Spleen (tissue), 11 donors: ENCODE results near the gene FLAD1. TPM values are rescaled to one million over a fixed set of nuclear protein-coding genes. Genes with fewer than 3 reads are reported as not detected.

Experiments used
- DNase-seq: peaks from one replicate; pipeline ENCODE4 v3.0.0-alpha.2; 2020
- H3K27ac ChIP-seq, 8 donors: fragments of 200-600 bp; sonication (generic) in 7 of 8; 1 replicate in 4 of 8; 2 replicates in 4 of 8; pipeline versions ENCODE4 v1.5.0 to v1.8.0; 2016 to 2021; ENCODE audit warnings: inconsistent platforms in 4 of 8, mild to moderate bottlenecking in 4 of 8, moderate library complexity in 1 of 8
- H3K27me3 ChIP-seq, 7 donors: fragments of 200-600 bp; sonication (generic) in 6 of 7; replicated peaks in 1 of 7; 1 replicate in 4 of 7; 2 replicates in 3 of 7; pipeline versions ENCODE4 v1.5.0 to v1.8.0; 2016 to 2021; ENCODE audit warnings: inconsistent platforms in 3 of 7, mild to moderate bottlenecking in 1 of 7
- H3K36me3 ChIP-seq, 6 donors: fragments of 200-600 bp; sonication (generic) in 5 of 6; 1 replicate in 4 of 6; 2 replicates in 2 of 6; pipeline versions ENCODE4 v1.5.0 to v1.8.0; 2016 to 2021; ENCODE audit warnings: inconsistent platforms in 2 of 6
- H3K4me1 ChIP-seq, 6 donors: fragments of 200-600 bp; sonication (generic) in 5 of 6; 1 replicate in 3 of 6; 2 replicates in 3 of 6; pipeline versions ENCODE4 v1.5.0 to v1.8.0; 2016 to 2021; ENCODE audit warnings: inconsistent platforms in 3 of 6
- H3K4me3 ChIP-seq, 8 donors: fragments of 200-600 bp; sonication (generic) in 7 of 8; 1 replicate in 4 of 8; 2 replicates in 4 of 8; pipeline versions ENCODE4 v1.5.0 to v1.8.0; 2016 to 2021; ENCODE audit warnings: inconsistent platforms in 4 of 8, mild to moderate bottlenecking in 4 of 8, moderate library complexity in 2 of 8
- H3K9me3 ChIP-seq, 8 donors: fragments of 200-600 bp; sonication (generic) in 7 of 8; 1 replicate in 4 of 8; 2 replicates in 4 of 8; pipeline versions ENCODE4 v1.5.0 to v1.8.0; 2016 to 2021; ENCODE audit warnings: inconsistent platforms in 4 of 8
- CTCF ChIP-seq, 11 experiments: fragments of 200-600 bp in 7 of 11; fragments of 450-650 bp in 4 of 11; sonication (generic) in 4 of 11; IDR thresholded peaks in 8 of 11; conservative IDR thresholded peaks in 3 of 11; 1 replicate in 7 of 11; 2 replicates in 4 of 11; pipeline versions ENCODE4 v1.4.0 to v1.8.0; 2016 to 2021; ENCODE audit warnings: antibody characterized with exemption in 11 of 11, inconsistent platforms in 4 of 11, mild to moderate bottlenecking in 1 of 11
- POLR2A ChIP-seq, 3 donors: fragments of 450-650 bp; IDR thresholded peaks; one replicate each; pipeline ENCODE4 v1.5.1; 2017; ENCODE audit warnings: antibody characterized with exemption in 3 of 3, mild to moderate bottlenecking in 1 of 3
- POLR2AphosphoS5 ChIP-seq, 3 donors: sonication (generic); formaldehyde crosslinking; IDR thresholded peaks; one replicate each; pipeline ENCODE4 v1.5.1; 2017; ENCODE audit warnings: antibody characterized with exemption in 3 of 3
- WGBS, 5 donors: extraction: QIAGEN DNeasy Blood & Tissue Kit in 3 of 5; methylation state at CpG; one replicate each; pipeline versions ENCODE4 v1.1.5 to v1.1.7; 2013 to 2018; 5-methylcytosine and 5-hydroxymethylcytosine counted together
- intact Hi-C: fragments of 100-400 bp; cut with DNase I; formaldehyde crosslinking; loops from one replicate; pipeline ENCODE4 v1.15.0; 2023; ENCODE audit warnings: low total_unique reads
- polyA plus RNA-seq, 3 donors: library from polyadenylated mRNA; stranded (reverse); fragments of 200-250 nt; gene quantifications; one replicate each; pipeline ENCODE4 v1.2.1, GENCODE V29; 2013
- total RNA-seq, 7 donors: library from RNA; depleted of rRNA in 3 of 7; stranded (reverse); fragments of >200 nt in 3 of 7; fragmentation: NEBNext Ultra II Directional in 4 of 7; extraction: Animal tissue kit (Norgen Biotek cat#: 25700) in 4 of 7; gene quantifications; one replicate each; pipeline versions ENCODE4 v1.1.0 to v1.2.1, GENCODE V29; 2016 to 2021
- donor health status: healthy with polysubstance abuse.
- donor health status: DM: no; HTN: no; CAD: no; lungs with moderate emphysema.
- donor health status: DM: no; HTN: no; CAD: no.
- donor health status: Bipolar disorder and iron deficiency.
- donor health status: healthy.
- donor health status: DM: no; HTN: no; CAD: no.
- donor health status: DM: yes; HTN: yes; CAD: no.

The FLAD1 gene
- total and polyA plus RNA-seq, 10 donors: 27.1 to 43.4 (median 31.6) TPM

- Histone ChIP-seq H3K36me3 (peaks cover 0 to 36% (median 28%) of the 10 kb centered on the region in 6 donors), H3K27ac (peak overlapping the region in 3 of 8 donors; percentile 12 to 21 (median 13)), H3K4me1 (peaks cover 41 to 93% (median 71%) of the 10 kb centered on the region in 6 donors), H3K27me3 (no peaks in the 10 kb centered on the region), H3K9me3 (no peaks in the 10 kb centered on the region), H3K4me3 (no peak overlapping the region)
- intact Hi-C loops: no loop called here
- WGBS, 5 donors: 89 to 98% (median 92%) methylated on average over 12 to 16 of the region's 16 CpGs
- no peak for TF ChIP-seq POLR2A (IDR thresholded peaks at IDR 0.05)
- peak in 1 of 3 donors; percentile 31 for TF ChIP-seq POLR2AphosphoS5 (IDR thresholded peaks at IDR 0.05)
- TF ChIP-seq CTCF (IDR thresholded peaks at IDR 0.05 in 8 of 11, conservative IDR thresholded peaks at IDR 0.05 in 3 of 11): no peak
- peak; percentile 75 for DNase-seq
These were observed 24.3 kb upstream of the FLAD1 start for GRCh38 chr1:154958681-154959425.

- no peak for TF ChIP-seq POLR2AphosphoS5 (IDR thresholded peaks at IDR 0.05)
- no peak for TF ChIP-seq POLR2A (IDR thresholded peaks at IDR 0.05)
- TF ChIP-seq CTCF (IDR thresholded peaks at IDR 0.05 in 8 of 11, conservative IDR thresholded peaks at IDR 0.05 in 3 of 11): no peak
- peak; percentile 77 for DNase-seq
- peak overlapping the region in 3 of 8 donors; percentile 13 to 99 (median 21) for H3K27ac ChIP-seq
- 88 to 98% (median 94%) methylated on average over 7 of the region's 7 CpGs for WGBS, 5 donors
- H3K27me3 ChIP-seq: no peaks in the 10 kb centered on the region
- H3K36me3 ChIP-seq: peaks cover 0 to 42% (median 34%) of the 10 kb centered on the region in 6 donors
- intact Hi-C loops: no loop called here
- H3K4me1 ChIP-seq: peaks cover 36 to 93% (median 66%) of the 10 kb centered on the region in 6 donors
- H3K4me3 ChIP-seq: peak overlapping the region in 1 of 8 donors; percentile 9
- no peaks in the 10 kb centered on the region for H3K9me3 ChIP-seq
These were observed 23.7 kb upstream of the FLAD1 start for GRCh38 chr1:154959426-154959780.

- Histone ChIP-seq H3K27me3 (no peaks in the 10 kb centered on the region), H3K36me3 (peaks cover 0 to 53% (median 45%) of the 10 kb centered on the region in 6 donors), H3K4me1 (peaks cover 29 to 93% (median 60%) of the 10 kb centered on the region in 6 donors), H3K27ac (peak overlapping the region; percentile 85 to 99 (median 98)), H3K9me3 (no peaks in the 10 kb centered on the region), H3K4me3 (peak overlapping the region; percentile 80 to 97 (median 88))
- 8 to 27% (median 14%) methylated on average over 10 of the region's 10 CpGs for WGBS, 5 donors
- peak; percentile 51 for DNase-seq
- TF ChIP-seq POLR2A (IDR thresholded peaks at IDR 0.05): no peak
- TF ChIP-seq POLR2AphosphoS5 (IDR thresholded peaks at IDR 0.05): no peak
- TF ChIP-seq CTCF (IDR thresholded peaks at IDR 0.05 in 8 of 11, conservative IDR thresholded peaks at IDR 0.05 in 3 of 11): no peak
- intact Hi-C loops: loop anchor here (5.0 kb wide), 1 partner anchor 42 kb away; the partner anchor contains the start of gene ZBTB7B
These were observed 22.6 kb upstream of the FLAD1 start for GRCh38 chr1:154960446-154961136.
